MM.1S (cell line): Measurements from ENCODE around the gene KLHL25.

ENCODE experiments used
- EZH2phosphoT487 ChIP-seq: fragments of 300-600 bp; sonication (generic); IDR thresholded peaks from 2 replicates; pipeline ENCODE4 v1.6.1; 2018; ENCODE audit warnings: antibody characterized with exemption, low read length
- TF ChIP-seq, protein P1 (sequence below): fragments of 300-600 bp; sonication (generic); IDR thresholded peaks from 2 replicates; pipeline ENCODE4 v1.5.1; 2016; ENCODE audit warnings: antibody characterized with exemption, low read length, mixed read lengths

GRCh38 chr15:85753261-85753660 is 41.5 kb downstream of the KLHL25 start:
- TF ChIP-seq, protein P1, sequence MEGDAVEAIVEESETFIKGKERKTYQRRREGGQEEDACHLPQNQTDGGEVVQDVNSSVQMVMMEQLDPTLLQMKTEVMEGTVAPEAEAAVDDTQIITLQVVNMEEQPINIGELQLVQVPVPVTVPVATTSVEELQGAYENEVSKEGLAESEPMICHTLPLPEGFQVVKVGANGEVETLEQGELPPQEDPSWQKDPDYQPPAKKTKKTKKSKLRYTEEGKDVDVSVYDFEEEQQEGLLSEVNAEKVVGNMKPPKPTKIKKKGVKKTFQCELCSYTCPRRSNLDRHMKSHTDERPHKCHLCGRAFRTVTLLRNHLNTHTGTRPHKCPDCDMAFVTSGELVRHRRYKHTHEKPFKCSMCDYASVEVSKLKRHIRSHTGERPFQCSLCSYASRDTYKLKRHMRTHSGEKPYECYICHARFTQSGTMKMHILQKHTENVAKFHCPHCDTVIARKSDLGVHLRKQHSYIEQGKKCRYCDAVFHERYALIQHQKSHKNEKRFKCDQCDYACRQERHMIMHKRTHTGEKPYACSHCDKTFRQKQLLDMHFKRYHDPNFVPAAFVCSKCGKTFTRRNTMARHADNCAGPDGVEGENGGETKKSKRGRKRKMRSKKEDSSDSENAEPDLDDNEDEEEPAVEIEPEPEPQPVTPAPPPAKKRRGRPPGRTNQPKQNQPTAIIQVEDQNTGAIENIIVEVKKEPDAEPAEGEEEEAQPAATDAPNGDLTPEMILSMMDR = no peak
- TF ChIP-seq EZH2phosphoT487 = no peak
